HG03108 (cell line): ENCODE results near the gene SREBF2.
"Not testable (repeated sequence)": the region's sequence is repeated elsewhere in the genome, so short reads cannot be mapped to it uniquely, and the experiment has no call there.

Source experiments
- ATAC-seq: cut with Tn5 transposase; IDR thresholded peaks from one replicate; pipeline ENCODE4 v1.9.1; 2021; ENCODE audit warnings: moderate library complexity; ENCODE audit not compliant: unreplicated experiment

SREBF2 gene

GRCh38 chr22:41841085-41841712, 8.3 kb downstream of the SREBF2 start:
- no peak for ATAC-seq

GRCh38 chr22:41842996-41843970, 10.4 kb downstream of the SREBF2 start:
- no peak for ATAC-seq

GRCh38 chr22:41844036-41844435, 11.1 kb downstream of the SREBF2 start:
- no peak for ATAC-seq

- no peak for ATAC-seq
Observed at GRCh38 chr22:41844513-41844912, 11.6 kb downstream of the SREBF2 start.

- no peak for ATAC-seq
Observed at GRCh38 chr22:41845380-41846267, 12.7 kb downstream of the SREBF2 start.

- no peak for ATAC-seq
Observed at GRCh38 chr22:41846268-41846987, 13.5 kb downstream of the SREBF2 start.

GRCh38 chr22:41847300-41847699, 14.4 kb downstream of the SREBF2 start:
- ATAC-seq = no peak

- no peak for ATAC-seq
Observed at GRCh38 chr22:41848468-41848867, 15.6 kb downstream of the SREBF2 start.

- ATAC-seq = no peak
Observed at GRCh38 chr22:41856469-41856868, 23.6 kb downstream of the SREBF2 start.

- ATAC-seq = no peak
Observed at GRCh38 chr22:41857155-41857859, 24.4 kb downstream of the SREBF2 start.

- no peak for ATAC-seq
Observed at GRCh38 chr22:41857860-41858199, 24.9 kb downstream of the SREBF2 start.

GRCh38 chr22:41862160-41862529, 29.2 kb downstream of the SREBF2 start:
- peak; percentile 52 for ATAC-seq

GRCh38 chr22:41862530-41863266, 29.8 kb downstream of the SREBF2 start:
- peak; percentile 45 for ATAC-seq

- no peak for ATAC-seq
Observed at GRCh38 chr22:41863472-41863871, 30.6 kb downstream of the SREBF2 start.

- no peak for ATAC-seq
Observed at GRCh38 chr22:41868556-41868955, 35.7 kb downstream of the SREBF2 start.

- not testable (repeated sequence) for ATAC-seq
Observed at GRCh38 chr22:41870081-41870480, 37.2 kb downstream of the SREBF2 start.

GRCh38 chr22:41870786-41871185, 37.9 kb downstream of the SREBF2 start:
- ATAC-seq = no peak

GRCh38 chr22:41873391-41873790, 40.5 kb downstream of the SREBF2 start:
- no peak for ATAC-seq

GRCh38 chr22:41874090-41874489, 41.2 kb downstream of the SREBF2 start:
- no peak for ATAC-seq
